ENCODE results near the gene ANGPTL2.

- no peak for TF ChIP-seq MYC (IDR thresholded peaks at IDR 0.05; ENCODE audit: low read depth, low read length)
- TF ChIP-seq, protein P1, sequence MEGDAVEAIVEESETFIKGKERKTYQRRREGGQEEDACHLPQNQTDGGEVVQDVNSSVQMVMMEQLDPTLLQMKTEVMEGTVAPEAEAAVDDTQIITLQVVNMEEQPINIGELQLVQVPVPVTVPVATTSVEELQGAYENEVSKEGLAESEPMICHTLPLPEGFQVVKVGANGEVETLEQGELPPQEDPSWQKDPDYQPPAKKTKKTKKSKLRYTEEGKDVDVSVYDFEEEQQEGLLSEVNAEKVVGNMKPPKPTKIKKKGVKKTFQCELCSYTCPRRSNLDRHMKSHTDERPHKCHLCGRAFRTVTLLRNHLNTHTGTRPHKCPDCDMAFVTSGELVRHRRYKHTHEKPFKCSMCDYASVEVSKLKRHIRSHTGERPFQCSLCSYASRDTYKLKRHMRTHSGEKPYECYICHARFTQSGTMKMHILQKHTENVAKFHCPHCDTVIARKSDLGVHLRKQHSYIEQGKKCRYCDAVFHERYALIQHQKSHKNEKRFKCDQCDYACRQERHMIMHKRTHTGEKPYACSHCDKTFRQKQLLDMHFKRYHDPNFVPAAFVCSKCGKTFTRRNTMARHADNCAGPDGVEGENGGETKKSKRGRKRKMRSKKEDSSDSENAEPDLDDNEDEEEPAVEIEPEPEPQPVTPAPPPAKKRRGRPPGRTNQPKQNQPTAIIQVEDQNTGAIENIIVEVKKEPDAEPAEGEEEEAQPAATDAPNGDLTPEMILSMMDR (IDR thresholded peaks at IDR 0.05; ENCODE audit: low read depth, low read length), result no peak
Measured at GRCh38 chr9:127124111-127124531, 1.7 kb upstream of the ANGPTL2 start.

Measured in NB4 (cell line).